ENCODE data around the gene CHEK1. TPM values are rescaled to one million over a fixed set of nuclear protein-coding genes. Genes with fewer than 3 reads are reported as not detected.
A peak's percentile ranks its signal among the peaks of the same experiment; 100 is the strongest.
"Not testable (repeated sequence)": the region's sequence is repeated elsewhere in the genome, so short reads cannot be mapped to it uniquely, and the experiment has no call there.

CHEK1 gene
- total RNA-seq = 10 to 100 TPM; 79.0 to 82.6 TPM

GRCh38 chr11:125624756-125625213 is at the start of gene CHEK1:
Gene CHEK1, plus strand, starts transcription at chr11:125625163. Its CDS starts 1,606 bp downstream, at chr11:125626769.
- DNase-seq = no peak
- peaks cover 36% of the 10 kb centered on the region for H3K4me1 Mint-ChIP-seq
- POLR2A ChIA-PET = interaction anchor here (1.0 to 5.8 kb wide), 12 partner anchors 8 to 263 kb away, joined by 3 to 97 read pairs (median 8); partner anchors contain the start of genes EI24, HYLS1 and STT3A
- H3K27me3 Mint-ChIP-seq = no peaks in the 10 kb centered on the region
- H3K9me3 Mint-ChIP-seq = no peaks in the 10 kb centered on the region
- CTCF ChIA-PET = interaction anchor here (1.0 to 1.6 kb wide), 6 partner anchors 31 to 263 kb away, joined by 3 to 8 read pairs (median 5); partner anchors contain the start of genes EI24, HYLS1 and STT3A
- H3K36me3 Mint-ChIP-seq (ENCODE audit: low read depth) = peaks cover 54% of the 10 kb centered on the region
- H3K27ac Mint-ChIP-seq = peak within 1 kb of the TSS; percentile 92
- peak within 1 kb of the TSS; percentile 98 for H3K4me3 Mint-ChIP-seq

GRCh38 chr11:125577181-125577580 is 47.8 kb upstream of the CHEK1 start:
- DNase-seq, H3K4me3 Mint-ChIP-seq, CTCF ChIA-PET, H3K27me3 Mint-ChIP-seq, H3K9me3 Mint-ChIP-seq, H3K27ac Mint-ChIP-seq: not testable (repeated sequence)
- peaks cover 63% of the 10 kb centered on the region for H3K36me3 Mint-ChIP-seq (ENCODE audit: low read depth)
- POLR2A ChIA-PET = interaction anchor here (1.1 to 6.8 kb wide), 2 partner anchors 14 to 49 kb away, joined by 3 to 40 read pairs; partner anchors contain the start of gene STT3A
- H3K4me1 Mint-ChIP-seq = peaks cover 20% of the 10 kb centered on the region

DNA sequence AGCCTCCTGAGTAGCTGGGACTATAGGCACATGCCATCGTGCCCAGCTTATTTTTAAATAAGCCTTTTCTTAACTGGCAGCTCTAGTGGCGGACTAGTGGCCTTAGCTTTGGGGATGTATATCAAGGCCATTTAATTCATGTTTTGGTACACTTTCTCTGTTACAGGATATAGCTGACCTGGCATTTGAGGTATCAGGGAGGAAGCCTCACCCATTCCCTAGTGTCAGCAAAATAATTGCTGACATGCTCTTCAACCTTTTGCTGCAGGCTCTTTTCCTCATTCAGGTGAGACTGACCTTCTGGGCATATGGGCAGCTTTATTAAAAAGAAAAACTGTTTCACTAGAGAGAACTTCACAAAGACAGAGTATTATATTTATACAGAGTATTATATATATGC is 46.2 kb upstream of the CHEK1 start:
- Mint-ChIP-seq H3K27ac (no peak overlapping the region), H3K4me3 (no peak overlapping the region), H3K4me1 (peaks cover 15% of the 10 kb centered on the region), H3K27me3 (no peaks in the 10 kb centered on the region), H3K36me3 (ENCODE audit: low read depth) (peaks cover 68% of the 10 kb centered on the region), H3K9me3 (no peaks in the 10 kb centered on the region)
- no peak for DNase-seq
- POLR2A ChIA-PET = interaction anchor here (2.2 to 6.8 kb wide), 2 partner anchors 9 to 13 kb away, joined by 11 to 40 read pairs; partner anchors contain the start of genes EI24 and STT3A
- CTCF ChIA-PET = interaction anchor here (0.8 kb wide), 1 partner anchor 9 kb away, joined by 4 read pairs; the partner anchor contains the start of gene EI24

- H3K4me1 Mint-ChIP-seq = peaks cover 20% of the 10 kb centered on the region
- ChIA-PET CTCF (no interaction called here), POLR2A (interaction anchor here (2.2 to 6.8 kb wide), 2 partner anchors 10 to 12 kb away, joined by 11 to 40 read pairs; partner anchors contain the start of genes EI24 and STT3A)
- H3K4me3 Mint-ChIP-seq = no peak overlapping the region
- no peaks in the 10 kb centered on the region for H3K9me3 Mint-ChIP-seq
- H3K36me3 Mint-ChIP-seq (ENCODE audit: low read depth) = peaks cover 69% of the 10 kb centered on the region
- no peak overlapping the region for H3K27ac Mint-ChIP-seq
- DNase-seq = no peak
- no peaks in the 10 kb centered on the region for H3K27me3 Mint-ChIP-seq
Measured at GRCh38 chr11:125579811-125580210, 45.2 kb upstream of the CHEK1 start.

GRCh38 chr11:125583496-125583895 is 41.5 kb upstream of the CHEK1 start:
- DNase-seq = no peak
- CTCF ChIA-PET = interaction anchor here (1.4 to 1.7 kb wide), 2 partner anchors 14 to 43 kb away, joined by 3 to 6 read pairs; partner anchors contain the start of gene EI24
- Mint-ChIP-seq H3K4me1 (peaks cover 25% of the 10 kb centered on the region), H3K4me3 (no peak overlapping the region), H3K9me3 (no peaks in the 10 kb centered on the region), H3K27ac (no peak overlapping the region), H3K27me3 (no peaks in the 10 kb centered on the region), H3K36me3 (ENCODE audit: low read depth) (peaks cover 45% of the 10 kb centered on the region)
- POLR2A ChIA-PET = interaction anchor here (1.0 to 6.8 kb wide), 3 partner anchors 8 to 304 kb away, joined by 4 to 40 read pairs (median 21); partner anchors contain the start of genes EI24, HYLS1 and STT3A

DNA sequence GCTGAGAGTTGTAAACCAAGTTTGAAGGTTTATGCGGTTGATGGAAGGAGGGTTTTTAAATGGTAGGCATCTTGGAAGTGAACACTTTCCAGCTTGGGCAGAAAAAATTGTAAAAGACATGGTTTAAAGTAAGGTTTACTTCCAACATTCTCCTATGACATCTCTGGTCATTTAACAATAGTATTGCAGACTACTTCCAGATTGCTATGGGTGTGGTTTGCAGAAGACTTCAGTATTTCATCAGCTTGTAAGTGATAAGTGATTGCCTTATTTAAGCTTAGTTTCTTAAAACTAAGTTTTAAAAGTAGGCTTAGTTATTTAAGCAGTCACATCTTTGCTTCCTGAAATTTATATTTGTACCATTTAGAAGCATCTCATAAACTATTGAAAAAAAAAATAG is 39.5 kb upstream of the CHEK1 start:
- no peak overlapping the region for H3K4me3 Mint-ChIP-seq
- no peak overlapping the region for H3K27ac Mint-ChIP-seq
- no peaks in the 10 kb centered on the region for H3K9me3 Mint-ChIP-seq
- CTCF ChIA-PET = interaction anchor here (0.6 to 0.7 kb wide), 2 partner anchors 8 to 149 kb away, joined by 3 to 5 read pairs; no protein-coding TSS in a partner anchor
- H3K36me3 Mint-ChIP-seq (ENCODE audit: low read depth) = peaks cover 33% of the 10 kb centered on the region
- no peaks in the 10 kb centered on the region for H3K27me3 Mint-ChIP-seq
- H3K4me1 Mint-ChIP-seq = peaks cover 27% of the 10 kb centered on the region
- POLR2A ChIA-PET = interaction anchor here (1.0 to 1.5 kb wide), 2 partner anchors 11 to 15 kb away, joined by 3 to 7 read pairs; partner anchors contain the start of gene EI24
- no peak for DNase-seq

DNA sequence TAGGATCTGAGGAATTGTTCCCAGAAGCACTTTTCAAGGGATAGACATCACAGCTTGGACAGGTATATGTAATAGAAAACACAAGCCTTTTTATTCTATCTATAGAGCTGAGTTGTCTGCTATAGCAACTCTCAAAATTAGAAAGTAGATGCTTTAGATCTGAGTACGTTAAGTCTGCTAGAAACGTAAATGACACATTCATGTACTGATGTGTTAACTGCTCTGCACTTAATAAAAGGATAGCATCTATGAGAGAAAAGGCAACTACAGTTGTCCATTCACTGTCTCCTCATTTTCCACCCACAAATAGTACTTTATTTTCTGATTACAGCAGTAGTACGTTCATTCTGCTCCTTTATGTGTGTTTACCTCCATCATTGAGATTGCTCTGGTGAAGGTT is 38.3 kb upstream of the CHEK1 start:
- Mint-ChIP-seq H3K4me3 (no peak overlapping the region), H3K4me1 (peaks cover 29% of the 10 kb centered on the region), H3K9me3 (no peaks in the 10 kb centered on the region), H3K27me3 (no peaks in the 10 kb centered on the region), H3K27ac (no peak overlapping the region), H3K36me3 (ENCODE audit: low read depth) (peaks cover 27% of the 10 kb centered on the region)
- POLR2A ChIA-PET = interaction anchor here (1.5 kb wide), 1 partner anchor 16 kb away, joined by 7 read pairs; the partner anchor contains the start of gene EI24
- CTCF ChIA-PET = interaction anchor here (1.0 kb wide), 1 partner anchor 17 kb away, joined by 3 read pairs; the partner anchor contains the start of gene EI24
- no peak for DNase-seq

DNA sequence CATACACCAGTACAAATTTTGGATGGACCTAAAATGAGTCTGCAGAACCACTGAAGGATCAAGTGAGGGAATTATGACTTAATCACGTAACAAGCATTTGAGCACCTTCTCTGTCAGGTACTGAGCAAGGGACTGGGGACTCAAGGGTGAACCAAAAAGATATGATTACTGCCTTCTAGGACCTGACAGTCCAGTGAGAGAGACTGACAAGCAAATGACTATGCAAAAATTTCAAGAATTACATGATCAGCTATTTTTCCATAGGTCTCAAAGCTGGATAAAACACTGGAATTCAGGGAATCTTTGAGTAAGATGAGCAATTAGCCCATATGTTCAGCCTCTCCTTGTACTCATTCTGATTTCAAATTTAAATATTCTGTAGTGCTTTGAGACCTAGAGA is 37.5 kb upstream of the CHEK1 start:
- ChIA-PET POLR2A (interaction anchor here (0.6 to 0.7 kb wide), 2 partner anchors 17 to 299 kb away, joined by 3 read pairs; no protein-coding TSS in a partner anchor), CTCF (no interaction called here)
- H3K27ac Mint-ChIP-seq = no peak overlapping the region
- DNase-seq = no peak
- H3K36me3 Mint-ChIP-seq (ENCODE audit: low read depth) = peaks cover 28% of the 10 kb centered on the region
- no peaks in the 10 kb centered on the region for H3K9me3 Mint-ChIP-seq
- no peaks in the 10 kb centered on the region for H3K27me3 Mint-ChIP-seq
- H3K4me3 Mint-ChIP-seq = no peak overlapping the region
- peaks cover 34% of the 10 kb centered on the region for H3K4me1 Mint-ChIP-seq

DNA sequence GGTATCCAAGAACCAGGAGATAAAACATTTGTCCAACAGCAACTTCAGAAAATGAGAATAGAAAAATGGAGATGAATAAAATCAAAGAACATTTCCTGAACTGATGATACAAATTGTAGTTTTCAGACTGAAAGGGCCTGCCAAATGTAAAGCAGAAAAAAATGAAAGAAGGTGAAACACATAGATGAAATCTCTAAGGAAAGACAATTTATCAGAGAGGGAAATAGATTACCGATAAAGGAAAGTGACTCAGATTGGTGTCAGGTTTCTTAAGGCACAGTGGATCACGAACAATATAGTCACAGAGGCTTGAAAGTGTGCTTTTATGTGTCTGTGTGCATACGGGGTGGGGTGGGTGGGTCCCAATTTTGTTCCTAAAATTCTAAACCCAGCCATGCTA is 36.5 kb upstream of the CHEK1 start:
- Mint-ChIP-seq H3K9me3 (no peaks in the 10 kb centered on the region), H3K36me3 (ENCODE audit: low read depth) (peaks cover 27% of the 10 kb centered on the region), H3K27me3 (no peaks in the 10 kb centered on the region), H3K4me3 (no peak overlapping the region), H3K27ac (no peak overlapping the region), H3K4me1 (peaks cover 39% of the 10 kb centered on the region)
- DNase-seq = no peak
- ChIA-PET CTCF (interaction anchor here (1.2 kb wide), 1 partner anchor 16 kb away, joined by 4 read pairs; no protein-coding TSS in a partner anchor), POLR2A (interaction anchor here (1.5 kb wide), 1 partner anchor 299 kb away, joined by 5 read pairs; the partner anchor contains the start of gene HYLS1)

GRCh38 chr11:125591649-125592304 is 33.2 kb upstream of the CHEK1 start:
- Mint-ChIP-seq H3K27ac (peak overlapping the region; percentile 91), H3K9me3 (no peaks in the 10 kb centered on the region), H3K27me3 (no peaks in the 10 kb centered on the region), H3K4me3 (peak overlapping the region; percentile 96), H3K4me1 (peaks cover 57% of the 10 kb centered on the region), H3K36me3 (ENCODE audit: low read depth) (peaks cover 24% of the 10 kb centered on the region)
- POLR2A ChIA-PET = interaction anchor here (0.6 to 5.5 kb wide), 15 partner anchors 9 to 677 kb away, joined by 3 to 97 read pairs (median 7); partner anchors contain the start of genes CCDC15, CHEK1, EI24 and FOXRED1
- DNase-seq = peak; percentile 45
- CTCF ChIA-PET = interaction anchor here (1.0 to 3.5 kb wide), 7 partner anchors 23 to 296 kb away, joined by 3 to 30 read pairs (median 6); partner anchors contain the start of genes CHEK1, EI24 and HYLS1

GRCh38 chr11:125592305-125593113 is 32.5 kb upstream of the CHEK1 start, which contains the start of gene STT3A:
Gene STT3A, plus strand, starts transcription at chr11:125592852. Its CDS starts 3,064 bp downstream, at chr11:125595916.
- H3K9me3 Mint-ChIP-seq = no peaks in the 10 kb centered on the region
- H3K27ac Mint-ChIP-seq = peak within 1 kb of the TSS; percentile 91
- CTCF ChIA-PET = interaction anchor here (0.6 to 3.5 kb wide), 9 partner anchors 7 to 295 kb away, joined by 3 to 30 read pairs (median 4); partner anchors contain the start of genes CHEK1, EI24 and HYLS1
- no peaks in the 10 kb centered on the region for H3K27me3 Mint-ChIP-seq
- peak within 1 kb of the TSS; percentile 96 for H3K4me3 Mint-ChIP-seq
- DNase-seq = peak; percentile 98
- H3K36me3 Mint-ChIP-seq (ENCODE audit: low read depth) = peaks cover 29% of the 10 kb centered on the region
- POLR2A ChIA-PET = interaction anchor here (0.6 to 5.5 kb wide), 17 partner anchors 8 to 676 kb away, joined by 3 to 97 read pairs (median 5); partner anchors contain the start of genes CCDC15, CHEK1, EI24 and FOXRED1
- H3K4me1 Mint-ChIP-seq = peaks cover 57% of the 10 kb centered on the region

Measured in activated CD4-positive, alpha-beta memory T cell treated with anti-CD3 and anti-CD28 coated beads, Interleukin-2, amount 10 ng/mL, durations not matched to agents 7 days and 5 days (primary cell).